HG03175 (cell line): ENCODE measurements around the gene CUBN.
A peak's percentile ranks its signal among the peaks of the same experiment; 100 is the strongest.

Source experiments
- ATAC-seq: cut with Tn5 transposase; IDR thresholded peaks from one replicate; pipeline ENCODE4 v1.9.1; 2021; ENCODE audit warnings: mild to moderate bottlenecking, moderate library complexity; ENCODE audit not compliant: unreplicated experiment

Gene CUBN

DNA sequence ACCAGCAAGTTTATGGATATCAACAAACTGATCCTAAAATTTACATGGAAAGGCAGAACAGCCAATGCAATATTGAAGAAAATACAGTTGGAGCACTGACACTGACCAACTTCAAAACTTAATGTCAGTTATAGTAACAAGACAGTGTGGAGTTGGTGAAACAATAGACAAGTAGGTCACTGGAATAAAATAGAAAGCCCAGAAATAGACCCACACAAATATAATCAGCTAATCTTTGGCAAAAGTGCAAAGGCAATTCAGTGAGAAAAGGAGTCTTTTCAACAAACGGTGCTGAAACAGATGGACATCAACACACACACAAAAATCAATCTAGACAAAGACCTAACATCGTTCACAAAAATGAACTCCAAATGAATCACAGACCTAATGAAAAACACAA is 326.1 kb downstream of the CUBN start:
- no peak for ATAC-seq

DNA sequence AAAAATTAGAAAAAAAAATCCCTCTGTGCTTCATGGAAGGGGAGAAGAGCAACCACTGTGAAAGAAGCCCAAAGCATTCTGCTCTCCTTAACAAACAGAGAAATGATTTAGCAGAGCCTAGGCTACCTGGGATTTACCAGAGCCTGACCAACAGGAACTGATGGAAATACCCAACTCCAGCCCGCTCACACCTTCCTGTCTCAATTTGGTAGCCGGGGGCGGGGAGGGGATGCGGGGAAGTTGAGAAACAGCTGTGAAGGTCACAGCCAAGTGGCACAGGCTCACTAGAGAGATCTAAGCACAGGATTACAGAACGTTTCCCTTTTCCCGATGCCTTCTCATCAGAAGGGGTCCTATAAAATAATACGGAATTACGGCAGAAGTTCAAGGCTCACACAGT is 330.0 kb downstream of the CUBN start:
- ATAC-seq, result peak; percentile 66

DNA sequence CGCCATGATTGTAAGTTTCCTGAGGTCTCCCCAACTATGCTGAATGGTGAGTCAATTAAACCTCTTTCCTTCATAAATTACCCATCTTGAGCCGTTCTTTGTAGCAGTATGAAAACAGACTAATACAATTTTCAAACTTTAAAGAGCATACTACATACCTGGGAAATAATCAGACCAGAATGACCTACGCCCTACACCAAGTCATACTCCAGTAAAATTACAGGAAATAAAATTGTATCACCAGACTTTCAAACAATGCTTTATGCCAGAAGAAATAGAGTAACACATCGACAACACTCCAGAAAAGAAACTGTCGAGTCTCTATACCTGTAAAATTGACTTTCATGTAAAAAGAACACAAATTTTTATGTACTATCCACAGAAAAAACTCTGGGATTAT is 331.0 kb downstream of the CUBN start:
- ATAC-seq, result no peak

DNA sequence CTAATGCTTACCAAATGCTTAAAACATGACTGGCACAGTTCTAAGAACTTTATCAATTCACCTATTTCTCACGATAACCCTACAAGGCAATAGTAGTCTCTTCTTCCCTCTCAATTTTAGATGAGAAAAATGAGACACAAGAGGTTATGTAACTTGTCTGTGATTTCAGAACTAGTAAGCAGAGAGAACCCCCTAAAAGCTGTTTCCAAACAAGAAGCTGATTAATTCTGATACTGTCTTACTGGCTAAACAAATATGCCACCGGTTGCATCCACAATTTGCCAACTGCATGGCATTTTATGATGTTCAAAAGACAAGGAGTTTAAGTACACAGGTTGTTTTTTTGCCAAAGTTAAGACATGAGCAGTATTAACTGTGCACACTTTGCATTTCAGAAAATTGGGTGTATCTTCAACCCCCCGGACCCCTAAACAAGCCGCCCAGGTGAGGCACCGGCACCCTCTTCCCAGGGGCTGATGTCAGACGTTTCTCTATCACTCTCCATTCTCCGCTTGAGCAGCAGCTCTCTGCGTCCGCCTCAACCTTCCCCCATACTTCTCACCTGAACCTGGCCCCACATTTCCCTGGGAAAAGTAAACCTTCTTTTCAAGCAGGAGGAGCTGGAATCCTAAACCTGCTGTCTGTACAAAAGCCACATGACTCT is 334.1 kb downstream of the CUBN start:
- no peak for ATAC-seq

DNA sequence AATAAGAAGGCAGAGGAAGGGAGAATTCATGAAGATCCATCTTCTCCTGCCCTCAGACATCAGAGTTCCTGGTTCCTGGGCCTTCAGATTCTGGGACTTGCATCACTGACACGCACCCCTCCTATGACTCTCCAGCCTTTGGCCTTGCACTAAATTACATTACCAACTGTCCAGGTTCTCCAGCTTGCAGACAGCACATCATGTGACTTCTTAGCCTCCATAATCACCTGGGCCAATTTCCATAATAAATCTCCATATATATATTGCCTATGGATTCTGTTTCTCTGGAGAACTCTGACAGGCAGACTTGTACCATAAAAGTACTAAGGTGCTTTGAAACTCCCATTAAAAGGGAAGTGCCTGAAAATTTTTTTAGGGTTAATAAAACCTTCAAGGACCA is 335.6 kb downstream of the CUBN start:
- ATAC-seq, result no peak

DNA sequence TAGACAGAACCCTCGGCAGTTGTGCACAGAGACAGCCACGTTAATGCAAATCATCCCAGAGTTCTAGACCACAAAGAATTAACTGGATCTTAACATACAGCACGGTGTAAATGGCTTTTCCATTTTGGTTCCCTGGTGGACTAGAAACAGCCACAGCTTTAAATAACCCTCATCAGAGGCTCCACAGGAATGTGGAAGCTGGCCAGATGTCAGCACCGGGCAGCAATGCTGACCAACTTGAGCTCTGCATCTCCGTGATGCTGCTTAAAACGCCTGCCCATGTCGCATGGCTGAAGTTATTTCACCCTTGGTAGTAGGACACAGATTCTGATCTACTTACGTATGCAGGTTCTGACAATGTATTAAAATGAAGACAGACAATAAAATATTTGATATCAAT is 336.9 kb downstream of the CUBN start:
- ATAC-seq, result no peak

DNA sequence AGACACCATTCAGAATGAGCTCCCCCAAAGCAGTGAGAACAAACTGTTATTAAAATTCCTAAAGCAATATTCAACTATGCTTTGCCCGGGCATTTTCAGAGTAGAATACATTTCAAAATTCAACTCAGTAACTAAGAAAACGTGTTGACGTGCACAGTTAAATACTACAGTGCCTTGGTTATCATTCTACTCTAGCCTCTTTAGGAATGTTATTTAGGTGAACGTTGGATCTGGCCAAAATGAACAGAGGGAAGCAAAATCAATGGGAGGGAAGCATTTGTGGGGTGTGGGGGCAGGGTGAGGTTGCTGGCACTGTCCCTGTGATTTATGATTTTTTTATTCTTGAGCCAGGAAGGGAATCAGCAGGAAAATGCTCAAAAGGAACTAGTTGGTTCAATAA is 339.8 kb downstream of the CUBN start:
- no peak for ATAC-seq

DNA sequence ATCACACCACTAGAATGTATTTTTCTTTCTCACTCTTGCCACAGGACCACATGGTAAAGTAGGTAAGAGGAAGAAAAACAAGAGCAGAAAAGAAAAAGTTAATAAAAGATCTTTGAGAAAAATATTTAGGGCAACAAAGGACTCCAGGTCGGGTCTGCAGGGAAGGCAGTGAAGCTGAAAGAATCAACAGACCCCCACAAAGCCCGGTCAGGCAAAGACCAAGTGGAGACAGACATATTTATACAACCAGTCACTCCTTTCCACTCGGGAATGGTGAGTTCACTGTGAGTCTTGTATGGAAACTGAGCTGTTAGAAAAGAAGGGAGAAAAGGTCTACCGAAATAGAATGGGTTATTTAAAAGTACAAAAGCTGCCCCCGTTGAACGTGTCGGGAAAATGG is 340.4 kb downstream of the CUBN start:
- ATAC-seq, result no peak

DNA sequence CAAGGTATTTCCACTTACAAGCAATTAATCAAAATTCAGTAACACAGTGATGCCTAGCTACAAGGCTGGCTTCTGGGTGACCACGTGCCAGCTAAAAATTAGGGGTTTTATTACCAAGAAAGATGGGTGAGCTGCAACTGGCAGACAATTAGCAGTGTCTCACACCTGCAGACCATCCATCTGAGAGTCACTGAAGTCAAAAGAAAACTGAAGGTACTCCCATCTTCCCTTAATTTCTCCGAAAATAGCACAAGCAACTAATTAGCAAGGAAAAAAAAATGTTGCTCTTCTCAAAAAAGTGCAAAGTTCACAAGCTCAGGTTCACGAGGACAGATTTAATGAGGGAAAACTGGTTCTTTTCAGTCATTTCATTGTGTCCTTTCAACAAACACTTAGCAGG is 340.8 kb downstream of the CUBN start:
- no peak for ATAC-seq

DNA sequence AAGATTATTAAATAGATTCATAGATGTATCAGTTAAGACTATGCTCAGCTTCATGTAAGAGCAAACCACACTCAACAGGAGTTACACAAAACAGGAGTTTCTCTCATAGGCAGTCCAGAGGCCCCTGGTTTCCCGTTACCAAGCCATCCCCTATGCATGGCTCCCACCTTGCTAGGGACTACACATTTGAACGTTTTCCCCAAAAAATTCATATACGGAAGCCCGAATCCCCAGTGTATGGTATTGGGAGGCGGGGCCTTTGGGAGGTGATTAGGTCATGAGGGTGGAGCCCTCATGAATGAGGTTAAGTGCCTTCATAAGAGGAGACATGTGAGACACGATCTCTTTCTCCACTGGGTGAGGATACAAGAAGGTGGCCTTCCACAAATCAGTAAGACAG is 341.5 kb downstream of the CUBN start:
- no peak for ATAC-seq

DNA sequence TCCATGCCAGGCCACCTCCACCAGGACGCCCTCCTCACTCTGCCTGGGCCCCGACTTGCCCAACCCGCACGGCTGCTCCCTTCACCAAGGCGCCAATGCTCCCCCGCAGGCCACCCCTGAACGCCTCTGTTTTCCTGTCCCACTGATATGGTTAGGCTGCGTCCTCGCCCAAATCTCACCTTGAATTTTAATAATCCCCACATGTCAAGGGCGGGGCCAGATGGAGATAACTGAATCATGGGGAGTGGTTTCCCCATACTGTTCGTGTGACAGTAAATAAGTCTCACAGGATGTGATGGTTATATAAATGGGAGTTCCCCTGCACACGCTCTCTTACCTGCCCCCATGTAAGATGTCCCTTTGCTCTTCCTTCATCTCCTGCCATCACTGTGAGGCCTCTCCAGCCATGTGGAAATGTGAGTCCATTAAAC is 342.2 kb downstream of the CUBN start:
- ATAC-seq, result no peak

DNA sequence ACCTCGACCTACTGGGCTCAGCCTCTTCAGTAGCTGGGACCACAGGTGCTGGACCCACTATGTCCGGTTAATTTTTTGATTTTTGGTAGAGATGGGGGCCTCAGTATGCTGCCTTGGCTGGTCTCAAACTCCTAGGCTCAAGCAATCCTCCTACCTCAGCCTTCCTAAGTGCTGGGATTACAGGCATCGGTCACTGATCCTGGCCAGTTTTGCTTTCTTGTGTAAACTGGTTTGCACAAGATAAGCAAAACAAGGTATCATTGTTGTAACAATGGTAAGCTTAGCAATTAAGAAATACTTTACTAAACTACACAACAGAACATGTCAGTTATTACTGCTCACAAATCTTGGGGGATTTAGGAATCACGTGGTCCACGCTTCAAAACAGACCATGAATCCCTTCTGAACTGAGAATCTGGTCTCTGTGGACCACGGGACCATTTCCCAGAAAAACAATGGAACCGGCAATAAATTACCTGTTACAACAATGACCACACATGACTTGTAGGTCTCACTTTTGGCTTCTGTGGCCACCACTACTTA is 349.2 kb downstream of the CUBN start:
- ATAC-seq, result no peak

DNA sequence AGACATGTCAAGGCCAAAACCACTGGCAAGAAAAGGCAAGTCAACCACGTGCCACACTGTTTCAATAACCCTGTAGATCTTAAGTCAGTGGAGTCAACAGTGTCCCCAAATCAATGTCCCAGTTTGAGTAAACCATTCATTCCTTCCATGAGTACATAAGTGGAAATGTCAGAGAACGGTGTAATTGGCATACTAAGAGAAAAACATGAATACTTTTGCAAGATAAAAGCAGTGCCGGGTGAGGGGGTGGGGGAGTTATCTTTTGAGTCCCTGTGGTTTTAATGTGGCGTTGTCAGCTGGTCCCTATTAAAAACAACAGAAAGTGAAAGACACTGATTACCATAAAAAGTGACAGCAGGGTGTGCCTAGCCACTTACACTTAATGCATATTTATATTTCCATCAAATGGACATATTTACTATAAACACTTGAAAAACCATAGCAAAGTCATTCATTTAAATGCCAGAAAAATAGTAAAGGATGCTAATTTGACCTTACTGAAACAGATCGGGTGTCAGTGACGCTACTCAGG is 350.2 kb downstream of the CUBN start:
- peak; percentile 77 for ATAC-seq

DNA sequence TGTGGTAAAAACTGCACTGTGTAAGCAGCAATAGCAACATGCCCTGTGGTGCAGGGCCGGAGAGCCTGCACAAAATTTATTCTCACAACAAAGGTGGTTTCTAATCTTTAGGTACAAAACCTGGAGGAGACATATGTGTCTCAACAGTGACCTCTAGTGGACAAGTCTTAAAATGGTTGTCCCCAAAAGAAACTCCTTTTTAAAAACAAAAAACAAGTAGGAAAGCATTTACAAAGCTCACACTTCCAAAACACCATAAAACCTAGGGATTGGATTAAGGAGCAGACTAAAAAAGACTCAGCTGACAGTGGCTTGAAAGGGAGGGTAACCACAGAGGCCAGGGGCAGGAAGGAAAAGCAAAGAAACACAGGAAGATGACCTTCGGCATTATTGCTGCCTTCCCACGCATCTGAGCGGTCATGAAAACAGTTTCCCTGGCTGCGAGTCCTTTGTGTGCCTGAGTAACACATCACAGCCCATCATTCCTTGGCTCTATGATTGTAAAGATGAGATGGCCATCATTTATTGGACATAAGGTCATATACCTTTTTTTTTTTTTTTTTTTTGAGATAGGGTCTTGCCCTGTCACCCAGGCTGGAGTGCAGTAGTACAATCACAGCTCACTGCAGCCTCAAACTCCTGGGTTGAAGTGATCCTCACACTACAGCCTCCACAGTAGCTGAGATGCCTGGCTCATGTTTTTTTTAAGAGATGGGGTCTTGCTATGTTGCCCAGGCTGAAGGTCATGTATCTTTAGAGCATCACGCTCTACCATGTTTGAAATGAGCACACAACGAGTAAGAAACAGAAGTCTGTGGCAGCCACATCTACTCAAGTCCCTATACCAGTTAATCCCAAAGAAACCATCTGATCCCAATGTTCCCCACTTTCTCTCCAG is 351.9 kb downstream of the CUBN start:
- ATAC-seq, result peak; percentile 51

DNA sequence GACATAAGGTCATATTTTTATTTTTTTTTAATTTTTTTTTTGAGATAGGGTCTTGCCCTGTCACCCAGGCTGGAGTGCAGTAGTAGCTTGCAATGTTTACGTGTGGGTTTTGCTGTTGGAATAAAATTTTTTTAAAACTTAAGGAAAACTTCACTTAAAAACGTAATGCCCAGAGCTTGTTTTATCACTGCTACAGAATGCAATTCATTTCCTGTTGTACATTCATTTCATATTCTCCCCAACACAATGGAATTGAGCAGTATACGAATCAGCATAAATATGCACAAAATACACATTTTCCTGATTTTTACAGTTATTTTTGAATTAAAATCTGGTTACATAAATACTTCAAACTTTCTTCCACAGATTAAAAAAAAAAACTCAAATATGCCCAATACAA is 352.7 kb downstream of the CUBN start:
- ATAC-seq, result no peak
